ENCODE data around the gene VSTM2B. TPM values are rescaled to one million over a fixed set of nuclear protein-coding genes. Genes with fewer than 3 reads are reported as not detected.

The VSTM2B gene
- total RNA-seq, 1 donor from 2014 or later: not detected

DNA sequence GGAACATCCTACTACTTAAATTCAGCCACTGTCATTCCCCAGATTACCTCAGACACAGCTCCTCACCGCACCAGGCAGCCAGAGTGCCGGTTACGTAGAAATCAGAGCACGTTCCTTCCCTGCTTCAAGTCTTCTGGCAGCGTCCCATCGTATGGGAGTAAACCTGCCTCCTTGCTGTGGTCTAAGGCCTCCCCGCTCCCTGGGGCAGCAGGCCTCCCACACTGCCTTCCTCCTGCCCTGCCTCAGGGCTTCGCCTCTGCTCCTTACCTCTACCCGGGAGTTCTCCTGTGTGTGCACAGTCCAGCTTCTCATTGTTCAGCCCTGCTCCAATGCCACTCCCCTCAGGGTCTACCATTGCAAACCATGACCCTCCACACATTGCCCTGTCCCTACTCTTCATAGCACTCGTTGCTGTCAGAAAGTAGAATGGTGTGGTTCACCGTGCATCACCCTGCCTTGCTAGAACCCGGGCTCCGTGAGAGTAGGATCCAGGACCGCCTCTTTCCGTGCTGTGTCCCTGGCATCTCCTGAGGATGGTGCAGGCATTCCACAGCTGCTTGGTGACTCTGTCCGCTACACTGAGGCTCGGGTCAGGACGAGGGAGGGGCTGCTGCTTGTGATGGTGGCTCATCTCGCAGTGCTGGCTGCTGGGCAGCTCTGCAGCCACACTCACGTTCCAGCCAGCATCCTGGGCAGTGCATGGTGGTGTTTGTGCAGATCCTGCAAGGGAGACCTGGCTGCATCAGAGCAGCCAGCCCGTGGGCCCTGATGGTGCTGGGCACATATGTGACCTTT lies 87.2 kb downstream of the VSTM2B start:
- Mint-ChIP-seq H3K4me3 (no peak overlapping the region), H3K27me3 (ENCODE audit: insufficient read depth, low read depth) (peaks cover 6% of the 10 kb centered on the region), H3K36me3 (peaks cover 18% of the 10 kb centered on the region), H3K27ac (no peak overlapping the region), H3K4me1 (peaks cover 3% of the 10 kb centered on the region), H3K9me3 (no peaks in the 10 kb centered on the region)
- H3K9ac ChIP-seq: no peak overlapping the region
- no peaks in the 10 kb centered on the region for H4K20me1 ChIP-seq (ENCODE audit: low read depth)
- H3K36me3 ChIP-seq: no peaks in the 10 kb centered on the region
- no peaks in the 10 kb centered on the region for H3K79me2 ChIP-seq (ENCODE audit: low read depth)
- no peaks in the 10 kb centered on the region for H3F3A ChIP-seq (ENCODE audit: low read depth)
- H3K4me1 ChIP-seq: no peaks in the 10 kb centered on the region
- no peak overlapping the region for H3K4me2 ChIP-seq
- DNase-seq (ENCODE audit: low spot score): no peak
- no peaks in the 10 kb centered on the region for H3K27me3 ChIP-seq
- no peak overlapping the region for H3K27ac ChIP-seq
- no peak overlapping the region for H3K4me3 ChIP-seq
- no peak overlapping the region for H2AFZ ChIP-seq (replicated peaks)
- TF ChIP-seq EZH2 (IDR thresholded peaks at IDR 0.05): no peak
- no peak for TF ChIP-seq EZH2phosphoT487 (IDR thresholded peaks at IDR 0.05)
- no peak for TF ChIP-seq CTCF (IDR thresholded peaks at IDR 0.05)
- no peaks in the 10 kb centered on the region for H3K9me3 ChIP-seq (ENCODE audit: low read depth)

GRCh38 chr19:29614046-29614445 lies 88.3 kb downstream of the VSTM2B start:
- H3K27ac Mint-ChIP-seq: no peak overlapping the region
- TF ChIP-seq EZH2 (IDR thresholded peaks at IDR 0.05): no peak
- TF ChIP-seq CTCF (IDR thresholded peaks at IDR 0.05): no peak
- no peak for TF ChIP-seq EZH2phosphoT487 (IDR thresholded peaks at IDR 0.05)
- H3K4me3 Mint-ChIP-seq: no peak overlapping the region

More at GRCh38 chr19:29614046-29614445, 88.3 kb downstream of the VSTM2B start:
- Histone ChIP-seq H3F3A (ENCODE audit: low read depth) (no peaks in the 10 kb centered on the region), H3K9me3 (ENCODE audit: low read depth) (no peaks in the 10 kb centered on the region), H3K4me3 (no peak overlapping the region), H3K27ac (no peak overlapping the region), H2AFZ (replicated peaks) (no peak overlapping the region), H3K79me2 (ENCODE audit: low read depth) (no peaks in the 10 kb centered on the region), H3K36me3 (no peaks in the 10 kb centered on the region), H3K4me2 (no peak overlapping the region), H3K27me3 (no peaks in the 10 kb centered on the region), H4K20me1 (ENCODE audit: low read depth) (no peaks in the 10 kb centered on the region), H3K4me1 (no peaks in the 10 kb centered on the region), H3K9ac (no peak overlapping the region)
- Mint-ChIP-seq H3K9me3 (no peaks in the 10 kb centered on the region), H3K4me1 (peaks cover 3% of the 10 kb centered on the region), H3K36me3 (peaks cover 18% of the 10 kb centered on the region), H3K27me3 (ENCODE audit: insufficient read depth, low read depth) (peaks cover 4% of the 10 kb centered on the region)
- no peak for DNase-seq (ENCODE audit: low spot score)

Other genes starting within 250 kb of the VSTM2B start
- gene POP4, start 80.3 kb downstream of the VSTM2B start, total RNA-seq (ENCODE audit: low replicate concordance): 41.0 and 77.8 TPM in 2 replicates
- gene PLEKHF1, start 139.5 kb downstream of the VSTM2B start, total RNA-seq (ENCODE audit: low replicate concordance): 1.2 and 1.4 TPM in 2 replicates
- 27.5 and 28.2 TPM in 2 replicates for gene C19orf12, start 189.3 kb downstream of the VSTM2B start, total RNA-seq (ENCODE audit: low replicate concordance)